Measurements from ENCODE around the gene IL22RA2. TPM values are rescaled to one million over a fixed set of nuclear protein-coding genes. Genes with fewer than 3 reads are reported as not detected.
A peak's percentile ranks its signal among the peaks of the same experiment; 100 is the strongest.

IL22RA2 gene
- total and polyA plus RNA-seq, 9 of the 15 experiments (the other 6 are each of a cell fraction or from before 2014, with no cell fraction given) = 0.03 TPM; not detected in 8

DNA sequence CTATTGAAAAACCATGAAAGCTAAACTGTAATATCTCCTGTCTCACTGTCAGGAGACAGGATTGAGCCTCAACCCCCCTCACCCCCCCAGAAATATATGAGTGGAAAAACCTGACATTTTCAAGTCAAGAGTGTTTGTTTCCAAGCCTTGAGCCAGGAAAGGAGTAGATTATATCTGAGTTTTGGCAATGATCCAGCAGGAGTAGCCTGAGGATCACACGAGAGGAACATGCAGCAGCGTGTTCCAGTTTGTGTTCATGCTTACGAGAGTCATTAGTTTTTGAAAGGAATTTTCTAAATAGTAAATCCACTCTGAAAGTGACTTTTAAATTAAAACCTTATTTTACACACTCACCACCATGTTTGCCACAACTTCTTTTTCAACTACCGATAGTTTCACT lies 15.8 kb downstream of the IL22RA2 start:
- Histone ChIP-seq H3K36me3 (ENCODE audit: control insufficient read depth, insufficient read depth, low read length) (no peaks in the 10 kb centered on the region), H3K4me2 (ENCODE audit: insufficient read depth, low read length) (no peak overlapping the region; the same call in 1 of the 2 replicates), H3K79me2 (ENCODE audit: control insufficient read depth, insufficient read depth, low read length) (no peaks in the 10 kb centered on the region), H3K27ac (ENCODE audit: extremely low read depth, low read depth, low read length) (no peak overlapping the region), H3K4me3 (no peak overlapping the region), H4K20me1 (replicated peaks; ENCODE audit: control insufficient read depth, insufficient read depth, low read length) (no peaks in the 10 kb centered on the region), H3K9me1 (ENCODE audit: control insufficient read depth, insufficient read depth, low read length) (no peaks in the 10 kb centered on the region), H3K9me3 (replicated peaks; ENCODE audit: control insufficient read depth, insufficient read depth, low read depth, low read length) (no peaks in the 10 kb centered on the region), H3K4me1 (replicated peaks in 1 of 2; ENCODE audit: control insufficient read depth in 2 of 2, insufficient read depth in 2 of 2, low read length in 2 of 2) (peaks cover 0 to 22% of the 10 kb centered on the region in 2 experiments; a peak in 3 of 5 replicates), H2AFZ (ENCODE audit: low read depth, low read length) (peak overlapping the region; percentile 28), H3K27me3 (ENCODE audit: control insufficient read depth in 2 of 2, insufficient read depth in 2 of 2, low read length in 2 of 2) (no peaks in the 10 kb centered on the region), H3K9ac (ENCODE audit: insufficient read depth in 1 of 2, low read depth in 2 of 2, low read length in 2 of 2) (no peak overlapping the region)
- no peak for FAIRE-seq
- intact Hi-C loops (cut with micrococcal nuclease) (loop anchor here (2.0 kb wide), 1 partner anchor 157 kb away; no protein-coding TSS in a partner anchor), in situ Hi-C loops (cut with MboI) (no loop called here)
- no TSS peak for BruUV-seq (replicated peaks)
- ATAC-seq = no peak
- ChIA-PET CTCF (ENCODE audit: low intra/inter-chr PET ratio) (no interaction called here), POLR2A (no interaction called here)
- peak in 2 of 4 experiments; percentile 36 to 63 for DNase-seq (ENCODE audit: extremely low read depth in 1 of 4, low spot score in 3 of 4)
- 12% methylated on average over 4 of the region's 4 CpGs for WGBS (ENCODE audit: insufficient coverage, low coverage, missing lambda C conversion rate)
- TF ChIP-seq GABPA (tag; conservative IDR thresholded peaks at IDR 0.05; ENCODE audit: low read depth) (0 out of 2 replicates have a peak, but pooled peaks have one; percentile 14), NFIX (CRISPR knock-in tag; IDR thresholded peaks at IDR 0.05; ENCODE audit: low read depth) (0 out of 2 replicates have a peak, but pooled peaks have one; percentile 48), HSF4 (CRISPR knock-in tag; IDR thresholded peaks at IDR 0.05; ENCODE audit: borderline replicate concordance) (0 out of 2 replicates have a peak, but pooled peaks have one; percentile 48), GATAD2B (IDR thresholded peaks at IDR 0.05; ENCODE audit: borderline replicate concordance) (no peak), HEY1 (CRISPR knock-in tag; IDR thresholded peaks at IDR 0.05; ENCODE audit: borderline replicate concordance) (no peak), FIP1L1 (IDR thresholded peaks at IDR 0.05; ENCODE audit: low read depth, low read length, poor library complexity, severe bottlenecking) (no peak), MCM5 (IDR thresholded peaks at IDR 0.05; ENCODE audit: low read depth) (no peak), JUND (IDR thresholded peaks at IDR 0.05; ENCODE audit: borderline replicate concordance, low read depth, low read length) (no peak), JUND (tag; IDR thresholded peaks at IDR 0.05; ENCODE audit: borderline replicate concordance, low read depth, low read length) (no peak), MYC (IDR thresholded peaks at IDR 0.05; ENCODE audit: low read depth, low read length) (0 out of 2 replicates have a peak, but pooled peaks have one; percentile 21), MYC (CRISPR knock-in tag; IDR thresholded peaks at IDR 0.05; ENCODE audit: borderline replicate concordance, low read depth) (no peak), ZNF324 (CRISPR knock-in tag; IDR thresholded peaks at IDR 0.05) (no peak), HNRNPH1 (optimal IDR thresholded peaks at IDR 0.05; ENCODE audit: low read depth, low read length) (no peak), FOXJ2 (tag; IDR thresholded peaks at IDR 0.05) (peak; percentile 66; the same call in 1 of the 2 replicates), RFX7 (CRISPR knock-in tag; IDR thresholded peaks at IDR 0.05) (no peak), L3MBTL2 (IDR thresholded peaks at IDR 0.05) (peak; percentile 60; the same call in 1 of the 2 replicates)
- TF ChIP-seq, protein P1, sequence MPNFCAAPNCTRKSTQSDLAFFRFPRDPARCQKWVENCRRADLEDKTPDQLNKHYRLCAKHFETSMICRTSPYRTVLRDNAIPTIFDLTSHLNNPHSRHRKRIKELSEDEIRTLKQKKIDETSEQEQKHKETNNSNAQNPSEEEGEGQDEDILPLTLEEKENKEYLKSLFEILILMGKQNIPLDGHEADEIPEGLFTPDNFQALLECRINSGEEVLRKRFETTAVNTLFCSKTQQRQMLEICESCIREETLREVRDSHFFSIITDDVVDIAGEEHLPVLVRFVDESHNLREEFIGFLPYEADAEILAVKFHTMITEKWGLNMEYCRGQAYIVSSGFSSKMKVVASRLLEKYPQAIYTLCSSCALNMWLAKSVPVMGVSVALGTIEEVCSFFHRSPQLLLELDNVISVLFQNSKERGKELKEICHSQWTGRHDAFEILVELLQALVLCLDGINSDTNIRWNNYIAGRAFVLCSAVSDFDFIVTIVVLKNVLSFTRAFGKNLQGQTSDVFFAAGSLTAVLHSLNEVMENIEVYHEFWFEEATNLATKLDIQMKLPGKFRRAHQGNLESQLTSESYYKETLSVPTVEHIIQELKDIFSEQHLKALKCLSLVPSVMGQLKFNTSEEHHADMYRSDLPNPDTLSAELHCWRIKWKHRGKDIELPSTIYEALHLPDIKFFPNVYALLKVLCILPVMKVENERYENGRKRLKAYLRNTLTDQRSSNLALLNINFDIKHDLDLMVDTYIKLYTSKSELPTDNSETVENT (CRISPR knock-in tag; IDR thresholded peaks at IDR 0.05) = no peak
- TF ChIP-seq, protein P2, sequence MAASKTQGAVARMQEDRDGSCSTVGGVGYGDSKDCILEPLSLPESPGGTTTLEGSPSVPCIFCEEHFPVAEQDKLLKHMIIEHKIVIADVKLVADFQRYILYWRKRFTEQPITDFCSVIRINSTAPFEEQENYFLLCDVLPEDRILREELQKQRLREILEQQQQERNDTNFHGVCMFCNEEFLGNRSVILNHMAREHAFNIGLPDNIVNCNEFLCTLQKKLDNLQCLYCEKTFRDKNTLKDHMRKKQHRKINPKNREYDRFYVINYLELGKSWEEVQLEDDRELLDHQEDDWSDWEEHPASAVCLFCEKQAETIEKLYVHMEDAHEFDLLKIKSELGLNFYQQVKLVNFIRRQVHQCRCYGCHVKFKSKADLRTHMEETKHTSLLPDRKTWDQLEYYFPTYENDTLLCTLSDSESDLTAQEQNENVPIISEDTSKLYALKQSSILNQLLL (CRISPR knock-in tag; IDR thresholded peaks at IDR 0.05; ENCODE audit: borderline replicate concordance) = no peak
- TF ChIP-seq, protein P3, sequence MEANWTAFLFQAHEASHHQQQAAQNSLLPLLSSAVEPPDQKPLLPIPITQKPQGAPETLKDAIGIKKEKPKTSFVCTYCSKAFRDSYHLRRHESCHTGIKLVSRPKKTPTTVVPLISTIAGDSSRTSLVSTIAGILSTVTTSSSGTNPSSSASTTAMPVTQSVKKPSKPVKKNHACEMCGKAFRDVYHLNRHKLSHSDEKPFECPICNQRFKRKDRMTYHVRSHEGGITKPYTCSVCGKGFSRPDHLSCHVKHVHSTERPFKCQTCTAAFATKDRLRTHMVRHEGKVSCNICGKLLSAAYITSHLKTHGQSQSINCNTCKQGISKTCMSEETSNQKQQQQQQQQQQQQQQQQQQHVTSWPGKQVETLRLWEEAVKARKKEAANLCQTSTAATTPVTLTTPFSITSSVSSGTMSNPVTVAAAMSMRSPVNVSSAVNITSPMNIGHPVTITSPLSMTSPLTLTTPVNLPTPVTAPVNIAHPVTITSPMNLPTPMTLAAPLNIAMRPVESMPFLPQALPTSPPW (CRISPR knock-in tag; IDR thresholded peaks at IDR 0.05) = peak; percentile 89

Data from K562 (cell line).